OCI-LY7 (cell line): Measurements from ENCODE around the gene MED22. TPM values are rescaled to one million over a fixed set of nuclear protein-coding genes. Genes with fewer than 3 reads are reported as not detected.
A peak's percentile ranks its signal among the peaks of the same experiment; 100 is the strongest.
"Not testable (repeated sequence)": the region's sequence is repeated elsewhere in the genome, so short reads cannot be mapped to it uniquely, and the experiment has no call there.

Experiments
- BruUV-seq: library from RNA; stranded (reverse); fragments of 400-500 nt; replicated peaks from 2 replicates; lab custom pipeline; 2021; lab: Mats Ljungman, UMichigan
- CTCF ChIA-PET: fragments of 300-600 bp; sonication (Branson Sonifier 250); formaldehyde crosslinking; loops from one replicate; lab custom pipeline; 2022; ENCODE audit warnings: antibody characterized with exemption; ENCODE audit not compliant: unreplicated experiment; lab: Charles Lee
- POLR2A ChIA-PET: fragments of 300-600 bp; sonication (Branson Sonifier 250); formaldehyde crosslinking; loops from one replicate; lab custom pipeline; 2022; ENCODE audit warnings: antibody characterized with exemption; lab: Charles Lee
- DNase-seq: peaks from one replicate; pipeline ENCODE4 v3.0.0-alpha.2; 2015; ENCODE audit warnings: low spot score
- H2AFZ ChIP-seq: fragments of 200-600 bp; sonication (generic), shearing (Covaris generic); 2 replicates; pipeline ENCODE4 v1.6.1; 2014; ENCODE audit warnings: mild to moderate bottlenecking, antibody characterized with exemption, low read length, moderate library complexity
- H3K27ac ChIP-seq: fragments of 200-600 bp; sonication (generic); 2 replicates; pipeline ENCODE4 v1.5.1; 2014; ENCODE audit warnings: mixed run types, low read depth, mild to moderate bottlenecking, moderate library complexity, low read length, inconsistent platforms; ENCODE audit not compliant: poor library complexity, severe bottlenecking
- H3K36me3 ChIP-seq: fragments of 200-600 bp; sonication (generic); 2 replicates; pipeline ENCODE4 v1.6.1; 2014; ENCODE audit warnings: mild to moderate bottlenecking, antibody characterized with exemption, low read length, moderate library complexity, mixed read lengths; ENCODE audit not compliant: insufficient read depth
- H3K4me1 ChIP-seq: fragments of 200-600 bp; sonication (generic); 2 replicates; pipeline ENCODE4 v1.5.1; 2014; ENCODE audit warnings: mild to moderate bottlenecking, low read length; ENCODE audit not compliant: insufficient read depth, poor library complexity, severe bottlenecking
- H3K4me2 ChIP-seq: fragments of 200-600 bp; sonication (generic); 2 replicates; pipeline ENCODE4 v1.6.1; 2014; ENCODE audit warnings: mild to moderate bottlenecking, low read length
- H3K4me3 ChIP-seq: fragments of 200-600 bp; sonication (generic); 2 replicates; pipeline ENCODE4 v1.5.1; 2014; ENCODE audit warnings: mild to moderate bottlenecking, low read depth, low read length; ENCODE audit not compliant: poor library complexity, severe bottlenecking
- H3K79me2 ChIP-seq: fragments of 200-600 bp; sonication (generic); 2 replicates; pipeline ENCODE4 v1.6.1; 2016; ENCODE audit warnings: low read depth, mild to moderate bottlenecking, low read length, moderate library complexity, mixed read lengths; ENCODE audit not compliant: insufficient read depth
- H3K9me2 ChIP-seq: fragments of 200-600 bp; sonication (generic); 2 replicates; pipeline ENCODE4 v1.6.1; 2016; ENCODE audit warnings: mild to moderate bottlenecking, low read length, mixed read lengths; ENCODE audit not compliant: insufficient read depth
- H3K9me3 ChIP-seq: fragments of 200-600 bp; sonication (generic); 2 replicates; pipeline ENCODE4 v1.6.1; 2014; ENCODE audit warnings: mild to moderate bottlenecking, mixed run types, low read length, mixed read lengths
- H4K20me1 ChIP-seq: fragments of 200-600 bp; sonication (generic); 2 replicates; pipeline ENCODE4 v1.6.1; 2014; ENCODE audit warnings: mild to moderate bottlenecking, antibody characterized with exemption, low read length, moderate library complexity, mixed read lengths; ENCODE audit not compliant: insufficient read depth
- EZH2phosphoT487 ChIP-seq: fragments of 200-600 bp; sonication (generic); IDR thresholded peaks from 2 replicates; pipeline ENCODE4 v1.6.1; 2018; ENCODE audit warnings: low read depth, borderline replicate concordance, mild to moderate bottlenecking, mixed run types, antibody characterized with exemption, low read length, moderate library complexity, mixed read lengths
- intact Hi-C: fragments of 100-400 bp; cut with micrococcal nuclease; formaldehyde crosslinking; loops from one replicate; pipeline ENCODE4 v1.10.0; 2022; ENCODE audit not compliant: unreplicated experiment
- total RNA-seq, 2 experiments: library from RNA; depleted of rRNA in 1 of 2; stranded (reverse); fragments of >200 nt in 1 of 2; shearing (Covaris generic) in 1 of 2; gene quantifications; 2 replicates each; pipeline ENCODE4 v1.2.3, GENCODE V29; 2014 to 2022
- TF ChIP-seq, protein P1 (sequence below): fragments of 200-600 bp; sonication (generic); conservative IDR thresholded peaks from 2 replicates; pipeline ENCODE4 v1.5.1; 2014; ENCODE audit warnings: mild to moderate bottlenecking, antibody characterized with exemption, low read length, moderate library complexity, mixed read lengths

The MED22 gene
- total RNA-seq, 2 experiments from 2014 or later, result 52.0 to 62.1 TPM

GRCh38 chr9:133329306-133330156, 18.4 kb downstream of the MED22 start:
- H3K4me1 ChIP-seq, H2AFZ ChIP-seq, H3K79me2 ChIP-seq, H3K9me3 ChIP-seq, H3K4me3 ChIP-seq, CTCF ChIA-PET, H4K20me1 ChIP-seq, H3K4me2 ChIP-seq, H3K27ac ChIP-seq, DNase-seq, H3K9me2 ChIP-seq: not testable (repeated sequence)
- peaks cover 55% of the 10 kb centered on the region for H3K36me3 ChIP-seq
- intact Hi-C loops, result loop anchor here (5.0 kb wide), 1 partner anchor 142 kb away; no protein-coding TSS in a partner anchor
- POLR2A ChIA-PET, result interaction anchor here (0.7 kb wide), 1 partner anchor 957 kb away, joined by 3 read pairs; no protein-coding TSS in a partner anchor
- TF ChIP-seq, protein P1, sequence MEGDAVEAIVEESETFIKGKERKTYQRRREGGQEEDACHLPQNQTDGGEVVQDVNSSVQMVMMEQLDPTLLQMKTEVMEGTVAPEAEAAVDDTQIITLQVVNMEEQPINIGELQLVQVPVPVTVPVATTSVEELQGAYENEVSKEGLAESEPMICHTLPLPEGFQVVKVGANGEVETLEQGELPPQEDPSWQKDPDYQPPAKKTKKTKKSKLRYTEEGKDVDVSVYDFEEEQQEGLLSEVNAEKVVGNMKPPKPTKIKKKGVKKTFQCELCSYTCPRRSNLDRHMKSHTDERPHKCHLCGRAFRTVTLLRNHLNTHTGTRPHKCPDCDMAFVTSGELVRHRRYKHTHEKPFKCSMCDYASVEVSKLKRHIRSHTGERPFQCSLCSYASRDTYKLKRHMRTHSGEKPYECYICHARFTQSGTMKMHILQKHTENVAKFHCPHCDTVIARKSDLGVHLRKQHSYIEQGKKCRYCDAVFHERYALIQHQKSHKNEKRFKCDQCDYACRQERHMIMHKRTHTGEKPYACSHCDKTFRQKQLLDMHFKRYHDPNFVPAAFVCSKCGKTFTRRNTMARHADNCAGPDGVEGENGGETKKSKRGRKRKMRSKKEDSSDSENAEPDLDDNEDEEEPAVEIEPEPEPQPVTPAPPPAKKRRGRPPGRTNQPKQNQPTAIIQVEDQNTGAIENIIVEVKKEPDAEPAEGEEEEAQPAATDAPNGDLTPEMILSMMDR, result peak; percentile 65
- TSS peak; percentile 36 for BruUV-seq

GRCh38 chr9:133327834-133328484, 20.0 kb downstream of the MED22 start:
- DNase-seq, result no peak
- intact Hi-C loops, result loop anchor here (5.0 kb wide), 1 partner anchor 141 kb away; no protein-coding TSS in a partner anchor
- CTCF ChIA-PET, result no interaction called here

DNA sequence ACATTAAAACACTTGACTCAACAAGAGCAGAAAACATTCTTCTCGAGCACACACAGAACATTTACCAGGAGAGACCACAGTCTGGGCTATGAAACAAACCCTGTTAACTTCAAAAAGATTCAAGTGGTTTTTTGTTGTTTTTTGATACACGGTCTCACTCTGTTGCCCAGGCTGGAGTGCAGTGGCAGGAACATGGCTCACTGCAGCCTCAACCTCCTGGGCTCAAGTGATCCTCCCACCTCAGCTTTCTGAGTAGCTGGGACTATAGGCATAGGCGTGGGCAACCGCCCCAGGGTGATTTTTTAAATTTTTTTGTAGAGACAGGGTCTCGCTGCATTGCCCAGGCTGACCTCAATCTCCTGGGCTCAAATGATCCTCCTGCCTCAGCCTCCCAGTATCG, 20.9 kb downstream of the MED22 start:
- DNase-seq, H3K79me2 ChIP-seq, H3K4me1 ChIP-seq, BruUV-seq, H3K4me2 ChIP-seq, H3K9me3 ChIP-seq, H2AFZ ChIP-seq, H3K9me2 ChIP-seq, H4K20me1 ChIP-seq, CTCF ChIA-PET, H3K4me3 ChIP-seq, POLR2A ChIA-PET, H3K27ac ChIP-seq: not testable (repeated sequence)
- intact Hi-C loops, result loop anchor here (5.0 kb wide), 1 partner anchor 140 kb away; no protein-coding TSS in a partner anchor
- peaks cover 30% of the 10 kb centered on the region for H3K36me3 ChIP-seq

More at GRCh38 chr9:133327834-133328484, 20.0 kb downstream of the MED22 start:
- Histone ChIP-seq H3K79me2 (no peaks in the 10 kb centered on the region), H3K4me2 (no peak overlapping the region), H3K27ac (no peak overlapping the region), H2AFZ (no peak overlapping the region), H4K20me1 (no peaks in the 10 kb centered on the region), H3K9me2 (no peaks in the 10 kb centered on the region), H3K4me3 (no peak overlapping the region), H3K4me1 (no peaks in the 10 kb centered on the region), H3K9me3 (no peaks in the 10 kb centered on the region), H3K36me3 (peaks cover 39% of the 10 kb centered on the region)
- no TSS peak for BruUV-seq
- POLR2A ChIA-PET, result no interaction called here
- no peak for TF ChIP-seq EZH2phosphoT487
- TF ChIP-seq, protein P1, result no peak
